Coronary artery (tissue), 2 donors: ENCODE data around the gene IL16.
"Not testable (repeated sequence)": the region's sequence is repeated elsewhere in the genome, so short reads cannot be mapped to it uniquely, and the experiment has no call there.

ENCODE experiments used
- DNase-seq: peaks from one replicate; pipeline ENCODE4 v3.0.0-alpha.2; 2017; ENCODE audit warnings: low spot score
- H3K27ac ChIP-seq, 2 donors: fragments of 200-600 bp; sonication (generic); one replicate each; pipeline ENCODE4 v1.5.1; 2016 to 2019
- H3K4me3 ChIP-seq: fragments of 200-600 bp; sonication (generic); 2 replicates; pipeline ENCODE4 v1.5.1; 2016; ENCODE audit warnings: mild to moderate bottlenecking, moderate library complexity
- TF ChIP-seq, protein P1 (sequence below): fragments of 200-600 bp; sonication (generic); IDR thresholded peaks from one replicate; pipeline ENCODE4 v1.5.1; 2019; ENCODE audit warnings: antibody characterized with exemption

The IL16 gene

DNA sequence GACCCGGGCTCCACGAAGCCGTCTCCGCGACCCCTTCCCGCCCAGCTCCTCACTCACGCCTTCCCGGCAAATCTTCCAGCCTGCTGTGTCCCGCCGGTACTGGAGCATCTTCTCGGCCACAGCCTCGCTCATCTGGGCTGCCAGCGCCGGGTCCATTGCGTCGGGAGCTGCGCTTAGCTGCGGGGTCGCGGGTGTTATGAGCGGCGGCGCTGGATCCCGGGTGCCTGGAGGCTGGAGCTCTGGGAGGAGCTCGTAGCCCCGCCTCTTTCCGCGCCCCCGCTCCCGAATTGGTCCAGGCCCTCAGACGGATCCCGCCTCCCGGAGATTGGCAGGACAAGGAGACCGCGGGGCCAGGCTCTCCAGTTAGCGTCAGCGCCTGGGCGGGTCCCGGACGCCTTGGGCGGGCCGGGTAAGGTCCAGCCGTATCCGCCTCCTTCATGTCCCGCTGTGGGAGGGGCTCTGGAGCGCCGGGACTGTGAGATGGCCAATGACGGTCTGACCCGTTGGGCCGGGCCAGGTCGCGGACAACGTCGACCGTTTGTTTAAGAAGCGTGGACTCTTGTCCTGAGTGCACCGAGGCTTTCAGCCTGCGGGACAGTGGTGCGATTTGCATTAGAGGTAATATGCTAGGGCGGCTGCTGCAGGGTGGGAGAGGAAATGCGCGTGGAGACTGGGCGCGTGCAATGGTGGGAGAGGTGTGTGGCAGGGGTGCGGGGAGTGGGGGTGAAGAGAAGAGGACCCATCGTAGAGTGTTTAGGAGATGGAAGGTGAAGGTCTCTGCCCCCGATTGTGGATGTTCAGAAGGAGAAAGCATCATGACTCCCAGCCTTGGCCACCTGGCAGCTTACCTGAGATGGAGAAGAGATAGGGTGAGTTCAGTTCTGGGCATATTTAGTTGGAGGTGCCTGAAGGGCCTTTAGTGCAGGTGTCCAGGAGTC is 127.5 kb downstream of the IL16 start, which contains the start of gene STARD5:
STARD5 (minus strand) TSS at position 198 of the 938 bp plus-strand sequence; CDS start at position 156, 42 bp downstream.
- TF ChIP-seq, protein P1, sequence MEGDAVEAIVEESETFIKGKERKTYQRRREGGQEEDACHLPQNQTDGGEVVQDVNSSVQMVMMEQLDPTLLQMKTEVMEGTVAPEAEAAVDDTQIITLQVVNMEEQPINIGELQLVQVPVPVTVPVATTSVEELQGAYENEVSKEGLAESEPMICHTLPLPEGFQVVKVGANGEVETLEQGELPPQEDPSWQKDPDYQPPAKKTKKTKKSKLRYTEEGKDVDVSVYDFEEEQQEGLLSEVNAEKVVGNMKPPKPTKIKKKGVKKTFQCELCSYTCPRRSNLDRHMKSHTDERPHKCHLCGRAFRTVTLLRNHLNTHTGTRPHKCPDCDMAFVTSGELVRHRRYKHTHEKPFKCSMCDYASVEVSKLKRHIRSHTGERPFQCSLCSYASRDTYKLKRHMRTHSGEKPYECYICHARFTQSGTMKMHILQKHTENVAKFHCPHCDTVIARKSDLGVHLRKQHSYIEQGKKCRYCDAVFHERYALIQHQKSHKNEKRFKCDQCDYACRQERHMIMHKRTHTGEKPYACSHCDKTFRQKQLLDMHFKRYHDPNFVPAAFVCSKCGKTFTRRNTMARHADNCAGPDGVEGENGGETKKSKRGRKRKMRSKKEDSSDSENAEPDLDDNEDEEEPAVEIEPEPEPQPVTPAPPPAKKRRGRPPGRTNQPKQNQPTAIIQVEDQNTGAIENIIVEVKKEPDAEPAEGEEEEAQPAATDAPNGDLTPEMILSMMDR: no peak
- Histone ChIP-seq H3K4me3 (peak within 1 kb of the TSS; percentile 86), H3K27ac (peak within 1 kb of the TSS; percentile 76 to 83)
- peak; percentile 99 for DNase-seq

DNA sequence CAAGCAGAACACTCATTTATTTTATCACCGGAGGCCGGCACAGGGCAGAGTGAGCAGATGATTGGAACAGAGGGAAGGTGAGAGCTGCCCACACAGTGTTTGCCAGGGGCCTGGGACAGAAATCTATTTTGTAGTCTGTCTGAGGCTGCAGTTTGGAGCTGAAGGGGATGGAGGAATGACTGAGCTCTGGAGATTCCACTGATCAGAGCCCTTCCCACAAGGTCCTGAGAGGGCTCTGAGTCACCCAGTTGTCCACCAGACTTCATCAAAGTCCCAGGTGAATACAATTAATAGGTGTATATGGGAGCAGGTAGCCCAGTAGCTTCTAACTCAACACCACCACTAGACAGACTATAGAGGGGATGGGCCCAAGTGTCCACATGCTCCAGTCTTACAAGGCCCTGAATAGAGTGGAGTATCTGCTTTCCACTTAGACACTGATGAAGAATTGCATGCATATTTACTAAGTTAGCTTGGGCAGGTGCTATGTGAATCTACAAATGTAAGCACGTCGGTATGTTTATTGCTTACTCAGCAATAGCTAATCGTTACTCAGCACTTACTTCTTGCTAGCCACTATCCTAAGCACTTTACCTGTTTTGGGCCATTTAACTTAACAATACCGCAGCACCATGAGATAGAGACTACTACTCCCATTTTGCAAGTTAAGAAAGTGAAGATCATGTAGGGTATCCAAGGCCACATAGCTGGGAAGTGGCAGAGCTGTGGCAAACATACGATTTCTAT is 130.0 kb downstream of the IL16 start:
- TF ChIP-seq, protein P1: no peak
- no peak for DNase-seq
- Histone ChIP-seq H3K27ac (peak overlapping the region in 1 of 2 donors; percentile 3), H3K4me3 (no peak overlapping the region)

DNA sequence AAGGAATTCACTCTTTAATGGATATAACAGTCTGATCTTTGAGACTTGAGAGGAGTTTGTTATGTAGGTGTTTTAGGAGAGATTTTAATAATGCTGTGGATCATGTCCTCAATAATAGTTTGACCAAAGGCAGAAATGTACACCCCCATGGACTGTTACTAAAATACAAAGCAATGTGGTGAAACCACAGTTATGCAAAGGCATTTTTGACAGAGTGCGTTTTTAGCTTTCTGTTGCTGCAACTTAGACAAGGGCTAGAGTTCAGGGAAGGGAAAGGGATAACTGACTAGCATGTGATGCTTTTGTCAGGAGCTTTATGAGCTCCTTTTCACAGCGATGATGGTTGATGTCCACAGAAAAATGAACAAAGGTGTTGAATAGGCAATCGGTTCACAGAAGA is 130.8 kb downstream of the IL16 start:
- H3K4me3 ChIP-seq: no peak overlapping the region
- TF ChIP-seq, protein P1: no peak
- peak overlapping the region in 1 of 2 donors; percentile 24 for H3K27ac ChIP-seq
- DNase-seq: no peak

DNA sequence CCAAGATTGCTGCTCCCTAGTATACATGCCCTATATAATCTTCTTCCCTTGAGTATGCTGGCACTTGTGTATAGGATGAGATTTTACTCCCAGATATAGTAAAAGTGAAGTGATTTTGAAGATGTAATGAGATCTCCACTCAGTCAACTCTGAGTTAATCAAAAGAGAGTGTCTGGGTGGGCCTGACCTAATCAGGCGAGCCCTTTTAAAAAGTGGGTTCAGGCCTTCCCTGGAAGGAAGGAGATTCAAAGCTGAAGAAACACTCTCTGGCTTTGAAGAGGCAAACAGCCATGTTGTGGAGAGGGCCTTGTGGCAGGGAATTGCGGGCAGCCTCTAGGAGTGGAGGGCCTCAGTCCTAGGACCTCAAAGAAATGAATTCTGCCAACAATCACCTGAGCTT is 132.8 kb downstream of the IL16 start:
- DNase-seq: no peak
- Histone ChIP-seq H3K27ac (no peak overlapping the region), H3K4me3 (no peak overlapping the region)
- TF ChIP-seq, protein P1: no peak

DNA sequence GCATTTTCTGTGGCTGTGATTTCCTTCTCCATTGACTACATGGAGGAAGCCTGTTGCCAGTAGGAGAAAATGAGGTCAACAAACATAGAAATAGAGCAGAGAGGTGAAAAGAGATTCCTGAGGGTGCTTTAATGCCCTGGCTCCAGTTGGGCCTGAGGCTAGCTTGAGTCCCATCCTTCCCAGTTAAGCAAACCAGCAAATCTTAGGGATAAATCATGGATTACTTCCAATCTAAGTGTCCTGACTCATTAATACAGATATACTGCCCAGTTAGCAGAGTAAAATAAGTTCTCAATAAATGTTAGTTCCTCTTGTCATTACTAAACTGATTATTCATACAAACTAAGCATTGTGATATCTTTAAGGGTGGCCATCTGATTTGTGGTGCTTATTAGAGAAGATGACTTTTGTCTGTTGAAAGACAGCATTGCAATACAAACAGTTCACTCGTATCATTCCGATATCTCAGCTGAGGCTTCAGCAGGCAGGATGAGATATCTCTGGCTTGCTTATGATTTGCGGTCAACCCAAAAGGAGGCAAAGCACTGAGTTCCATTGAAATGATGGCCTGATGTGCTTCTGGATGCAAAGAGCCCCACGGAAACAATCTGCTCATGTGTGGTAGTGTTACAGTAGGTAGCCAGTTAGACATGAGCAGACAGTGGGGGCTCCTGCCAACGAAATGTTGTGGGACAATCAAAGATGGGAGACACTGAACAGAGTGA is 133.8 kb downstream of the IL16 start:
- TF ChIP-seq, protein P1: no peak
- DNase-seq: peak; percentile 11
- Histone ChIP-seq H3K27ac (no peak overlapping the region), H3K4me3 (no peak overlapping the region)

DNA sequence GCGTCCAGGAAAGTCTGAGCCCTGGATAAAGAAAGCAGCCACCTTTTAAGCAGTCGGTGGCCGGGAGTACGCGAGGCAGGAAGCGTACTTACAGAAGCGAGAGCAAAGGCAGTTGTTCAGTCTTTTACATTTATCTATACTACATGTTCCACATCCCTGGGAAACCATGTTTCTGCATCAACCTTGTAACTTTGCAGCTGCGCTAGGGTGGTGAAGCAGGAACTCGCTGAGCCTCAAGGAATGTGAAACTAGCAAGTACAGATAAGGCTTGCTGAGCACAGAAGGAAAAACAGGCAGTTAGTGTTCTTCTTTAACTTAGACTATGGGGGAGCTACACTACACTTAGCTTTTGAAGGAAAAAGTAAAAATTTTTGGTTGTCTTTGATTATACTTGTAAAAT is 134.5 kb downstream of the IL16 start:
- H3K27ac ChIP-seq: not testable (repeated sequence)
- peak overlapping the region; percentile 29 for H3K4me3 ChIP-seq
- DNase-seq: peak; percentile 40

DNA sequence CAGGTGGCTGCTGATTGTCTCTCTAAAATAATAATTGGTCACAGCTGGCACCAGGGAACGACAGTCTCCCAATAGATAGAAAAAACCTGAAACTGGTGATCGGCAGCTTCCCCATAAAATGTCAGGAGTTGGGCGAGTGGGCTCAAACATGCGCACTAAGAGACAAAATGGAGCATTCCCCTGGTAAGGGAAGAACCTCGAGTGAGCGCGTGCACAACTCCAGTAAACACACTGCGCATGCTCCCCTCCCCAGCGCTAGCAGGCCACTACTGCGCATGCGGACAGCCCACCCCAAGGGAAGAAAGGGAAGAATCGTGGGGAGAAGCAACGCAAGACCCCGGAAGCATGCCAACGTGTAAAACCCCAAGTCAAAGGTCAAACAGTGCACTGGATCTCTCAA is 134.9 kb downstream of the IL16 start:
- Histone ChIP-seq H3K27ac (no peak overlapping the region), H3K4me3 (no peak overlapping the region)
- TF ChIP-seq, protein P1: no peak
- peak; percentile 36 for DNase-seq
